ENCODE results near the gene TSHZ2.

Gene TSHZ2

DNA sequence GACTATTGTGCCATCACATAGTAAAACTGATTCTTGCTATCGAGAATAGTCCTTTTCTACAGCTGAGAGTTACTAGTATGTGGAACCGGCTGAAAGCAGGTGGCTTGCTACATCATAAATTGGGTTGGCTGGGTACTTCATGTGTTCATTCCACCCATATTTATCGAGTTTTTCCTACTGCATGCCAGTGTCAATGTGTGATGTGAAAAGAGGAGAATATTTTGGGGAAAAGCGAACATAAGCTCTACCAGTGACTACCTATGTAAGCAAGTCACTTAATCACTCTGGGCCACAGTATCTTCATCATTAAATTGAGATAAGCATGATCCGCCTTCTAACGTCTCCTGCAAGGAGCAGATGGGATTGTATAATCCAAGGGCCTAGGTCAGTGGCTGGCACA lies 61.0 kb downstream of the TSHZ2 start:
- TF ChIP-seq, protein P1, sequence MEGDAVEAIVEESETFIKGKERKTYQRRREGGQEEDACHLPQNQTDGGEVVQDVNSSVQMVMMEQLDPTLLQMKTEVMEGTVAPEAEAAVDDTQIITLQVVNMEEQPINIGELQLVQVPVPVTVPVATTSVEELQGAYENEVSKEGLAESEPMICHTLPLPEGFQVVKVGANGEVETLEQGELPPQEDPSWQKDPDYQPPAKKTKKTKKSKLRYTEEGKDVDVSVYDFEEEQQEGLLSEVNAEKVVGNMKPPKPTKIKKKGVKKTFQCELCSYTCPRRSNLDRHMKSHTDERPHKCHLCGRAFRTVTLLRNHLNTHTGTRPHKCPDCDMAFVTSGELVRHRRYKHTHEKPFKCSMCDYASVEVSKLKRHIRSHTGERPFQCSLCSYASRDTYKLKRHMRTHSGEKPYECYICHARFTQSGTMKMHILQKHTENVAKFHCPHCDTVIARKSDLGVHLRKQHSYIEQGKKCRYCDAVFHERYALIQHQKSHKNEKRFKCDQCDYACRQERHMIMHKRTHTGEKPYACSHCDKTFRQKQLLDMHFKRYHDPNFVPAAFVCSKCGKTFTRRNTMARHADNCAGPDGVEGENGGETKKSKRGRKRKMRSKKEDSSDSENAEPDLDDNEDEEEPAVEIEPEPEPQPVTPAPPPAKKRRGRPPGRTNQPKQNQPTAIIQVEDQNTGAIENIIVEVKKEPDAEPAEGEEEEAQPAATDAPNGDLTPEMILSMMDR (IDR thresholded peaks at IDR 0.05; ENCODE audit: low read depth, low read length, missing control alignments) = no peak
- H3K4me3 ChIP-seq (ENCODE audit: low read depth, low read length) = no peak overlapping the region
- DNase-seq (ENCODE audit: low read depth) = no peak

DNA sequence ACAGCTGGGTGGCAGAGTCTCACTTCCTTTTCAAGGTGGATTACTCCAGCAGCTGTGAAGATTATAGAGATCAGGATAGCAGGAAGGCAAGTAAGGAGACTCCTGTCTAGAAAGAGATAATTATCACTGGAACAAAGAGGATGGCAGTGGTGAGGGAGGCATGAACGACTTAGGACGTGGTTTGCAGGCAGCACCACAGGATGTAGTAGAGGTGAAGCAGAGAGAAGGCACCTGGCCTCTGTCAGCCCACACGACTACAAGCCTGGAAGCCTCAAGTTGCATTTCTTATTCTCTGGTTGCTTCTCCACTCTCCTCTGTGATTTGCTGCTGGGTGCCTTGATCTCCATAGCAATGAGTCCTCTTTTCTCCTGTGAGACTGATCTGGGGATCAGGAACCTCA lies 62.7 kb downstream of the TSHZ2 start:
- H3K4me3 ChIP-seq (ENCODE audit: low read depth, low read length) = no peak overlapping the region
- TF ChIP-seq, protein P1 (IDR thresholded peaks at IDR 0.05; ENCODE audit: low read depth, low read length, missing control alignments) = no peak
- no peak for DNase-seq (ENCODE audit: low read depth)

DNA sequence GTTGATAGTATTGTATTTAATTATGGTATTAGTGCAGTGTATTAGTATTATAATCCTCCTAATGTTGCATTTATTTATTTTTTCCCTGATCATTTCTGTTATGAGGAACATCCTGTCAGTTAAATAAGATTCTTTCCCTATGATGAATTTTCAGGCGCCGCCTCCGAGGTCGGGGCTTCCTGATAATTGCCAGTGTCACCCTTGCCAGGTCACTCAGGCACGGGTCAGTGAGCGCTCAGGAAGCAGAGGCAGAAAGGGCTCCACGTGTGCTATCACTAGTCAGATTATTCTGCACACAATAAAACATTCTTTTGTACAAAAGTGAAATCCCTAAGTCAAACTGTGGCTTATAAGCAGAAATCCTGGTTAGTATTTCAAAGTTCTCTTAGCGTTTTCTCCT lies 64.8 kb downstream of the TSHZ2 start:
- no peak for DNase-seq (ENCODE audit: low read depth)
- no peak overlapping the region for H3K4me3 ChIP-seq (ENCODE audit: low read depth, low read length)
- TF ChIP-seq, protein P1 (IDR thresholded peaks at IDR 0.05; ENCODE audit: low read depth, low read length, missing control alignments) = no peak

DNA sequence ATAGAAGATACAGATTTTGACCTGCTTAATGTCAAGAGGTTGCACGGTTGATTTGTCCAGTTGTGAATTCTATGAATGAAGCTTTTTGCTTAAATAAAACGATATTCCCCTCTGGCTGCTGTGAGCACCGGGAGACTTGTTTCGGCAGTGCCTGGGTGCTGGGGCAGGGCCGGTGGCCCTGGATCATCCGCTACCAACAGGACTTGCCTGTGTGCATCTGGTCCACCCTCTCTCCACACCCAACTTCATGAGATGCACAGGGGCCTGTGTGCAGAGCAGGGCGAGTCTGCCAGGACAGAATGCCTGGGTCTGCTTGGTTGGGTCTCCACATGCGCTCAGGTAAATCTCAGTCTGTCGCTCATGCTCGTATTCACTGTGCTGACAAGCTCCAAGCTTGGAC lies 65.5 kb downstream of the TSHZ2 start:
- H3K4me3 ChIP-seq (ENCODE audit: low read depth, low read length) = no peak overlapping the region
- TF ChIP-seq, protein P1 (IDR thresholded peaks at IDR 0.05; ENCODE audit: low read depth, low read length, missing control alignments) = no peak
- DNase-seq (ENCODE audit: low read depth) = no peak

DNA sequence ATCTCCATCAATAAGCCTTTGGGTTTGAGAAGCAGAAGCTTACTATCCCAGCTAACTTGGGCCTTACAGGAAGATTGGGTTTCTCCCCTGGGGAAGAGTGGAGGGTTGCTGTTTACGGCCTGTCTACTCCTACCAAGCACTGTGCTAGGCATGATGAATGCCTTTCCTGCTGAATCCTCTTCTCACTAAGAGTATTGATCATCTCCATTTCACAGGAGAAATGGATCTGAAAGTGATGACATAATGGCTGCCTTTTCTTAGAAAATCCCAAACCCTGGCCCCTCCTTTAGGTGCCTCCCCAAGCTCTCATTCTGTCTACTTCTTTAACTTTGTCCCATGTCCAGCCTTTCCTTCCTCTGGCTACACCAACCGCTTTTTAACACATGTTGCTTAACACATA lies 66.1 kb downstream of the TSHZ2 start:
- H3K4me3 ChIP-seq (ENCODE audit: low read depth, low read length) = no peak overlapping the region
- TF ChIP-seq, protein P1 (IDR thresholded peaks at IDR 0.05; ENCODE audit: low read depth, low read length, missing control alignments) = no peak
- no peak for DNase-seq (ENCODE audit: low read depth)

DNA sequence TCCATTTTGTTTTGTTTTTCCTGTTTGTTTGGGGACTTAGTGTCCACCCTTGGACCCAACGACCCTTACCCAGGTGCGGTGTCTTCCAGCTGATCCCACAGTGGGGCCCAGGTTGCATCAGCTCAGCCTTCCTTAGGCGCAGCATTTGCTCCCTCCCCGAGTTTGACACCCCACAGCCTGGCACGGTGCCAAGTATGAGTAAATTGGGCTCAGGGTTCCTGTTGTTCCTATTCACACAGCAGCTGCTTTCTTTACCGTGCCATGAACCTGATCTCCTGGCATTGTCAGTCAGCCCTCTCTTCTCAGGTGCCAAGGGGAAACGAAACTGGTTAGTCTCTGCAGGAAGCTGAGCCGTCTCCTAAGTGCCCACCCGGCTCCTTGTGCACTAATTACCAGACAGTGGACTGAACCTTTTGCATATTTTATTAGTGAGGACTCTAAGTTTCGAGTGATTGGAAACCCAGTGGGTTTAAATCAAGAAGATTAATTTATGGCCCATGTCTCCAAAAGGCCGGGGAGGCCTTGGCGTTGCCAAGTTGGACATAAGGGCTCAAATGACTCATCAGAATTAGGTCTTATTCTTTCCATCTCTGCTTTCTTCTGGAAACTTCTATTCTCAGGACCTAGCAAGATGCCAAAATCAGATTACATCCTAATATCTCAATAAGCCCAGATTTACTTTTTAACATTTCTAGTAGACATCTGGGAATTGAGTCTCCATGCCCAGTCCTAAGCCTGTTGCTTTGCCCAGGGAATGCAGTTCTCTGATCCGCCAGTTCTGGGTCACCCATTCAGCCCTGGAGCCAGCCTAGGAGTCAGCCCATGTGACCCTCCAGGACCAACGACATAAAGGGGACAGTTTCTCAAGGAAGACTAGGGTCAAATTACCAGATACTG lies 68.8 kb downstream of the TSHZ2 start:
- TF ChIP-seq, protein P1 (IDR thresholded peaks at IDR 0.05; ENCODE audit: low read depth, low read length, missing control alignments) = no peak
- H3K4me3 ChIP-seq (ENCODE audit: low read depth, low read length) = no peak overlapping the region
- no peak for DNase-seq (ENCODE audit: low read depth)

DNA sequence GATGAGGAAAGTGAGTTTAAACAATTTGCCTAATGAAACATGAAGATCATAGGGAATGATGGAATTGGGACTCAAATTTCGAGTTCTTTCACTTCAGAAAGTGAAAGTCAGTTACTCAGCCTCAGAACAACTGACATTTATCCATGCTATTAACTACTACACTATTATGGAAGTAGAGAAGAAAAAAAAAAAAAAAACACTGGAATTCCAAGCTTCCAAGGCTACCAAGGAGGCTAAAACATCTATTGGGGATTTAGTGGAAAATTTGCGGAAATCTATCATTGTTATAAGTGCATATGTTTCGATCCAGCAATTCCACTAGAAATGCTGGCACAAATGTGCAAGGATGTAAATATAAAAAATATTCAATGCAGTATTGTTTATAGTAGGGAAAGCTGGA lies 70.4 kb downstream of the TSHZ2 start:
- TF ChIP-seq, protein P1 (IDR thresholded peaks at IDR 0.05; ENCODE audit: low read depth, low read length, missing control alignments) = no peak
- no peak overlapping the region for H3K4me3 ChIP-seq (ENCODE audit: low read depth, low read length)
- no peak for DNase-seq (ENCODE audit: low read depth)

Measured in GM12864 (cell line).